HG03378 (cell line): ENCODE results near the gene EXOC3L2.

ENCODE experiments used
- ATAC-seq: cut with Tn5 transposase; IDR thresholded peaks from one replicate; pipeline ENCODE4 v1.9.1; 2021; ENCODE audit warnings: mild to moderate bottlenecking, moderate library complexity; ENCODE audit not compliant: unreplicated experiment

EXOC3L2 gene

DNA sequence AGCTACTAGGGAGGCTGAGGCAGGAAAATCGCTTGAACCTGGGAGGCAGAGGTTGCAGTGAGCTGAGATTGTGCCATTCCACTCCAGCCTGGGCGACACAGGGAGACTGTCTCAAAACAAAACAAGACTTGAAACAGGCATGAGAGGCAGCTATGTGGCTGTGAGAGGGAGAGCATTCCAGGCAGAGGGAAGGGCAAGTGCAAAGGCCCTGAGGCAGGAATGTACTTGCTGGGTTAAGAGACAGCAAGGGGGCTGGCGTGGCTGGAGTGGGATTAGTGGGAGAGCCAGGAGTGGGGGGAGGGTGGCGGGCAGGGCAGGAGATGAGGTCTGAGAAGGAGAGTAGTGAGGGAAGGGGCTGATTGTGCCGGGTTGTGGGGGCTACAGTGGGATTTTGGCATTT lies 21.3 kb downstream of the EXOC3L2 start:
- ATAC-seq, result no peak

- no peak for ATAC-seq
Observed at GRCh38 chr19:45222724-45223123, 22.5 kb downstream of the EXOC3L2 start.

DNA sequence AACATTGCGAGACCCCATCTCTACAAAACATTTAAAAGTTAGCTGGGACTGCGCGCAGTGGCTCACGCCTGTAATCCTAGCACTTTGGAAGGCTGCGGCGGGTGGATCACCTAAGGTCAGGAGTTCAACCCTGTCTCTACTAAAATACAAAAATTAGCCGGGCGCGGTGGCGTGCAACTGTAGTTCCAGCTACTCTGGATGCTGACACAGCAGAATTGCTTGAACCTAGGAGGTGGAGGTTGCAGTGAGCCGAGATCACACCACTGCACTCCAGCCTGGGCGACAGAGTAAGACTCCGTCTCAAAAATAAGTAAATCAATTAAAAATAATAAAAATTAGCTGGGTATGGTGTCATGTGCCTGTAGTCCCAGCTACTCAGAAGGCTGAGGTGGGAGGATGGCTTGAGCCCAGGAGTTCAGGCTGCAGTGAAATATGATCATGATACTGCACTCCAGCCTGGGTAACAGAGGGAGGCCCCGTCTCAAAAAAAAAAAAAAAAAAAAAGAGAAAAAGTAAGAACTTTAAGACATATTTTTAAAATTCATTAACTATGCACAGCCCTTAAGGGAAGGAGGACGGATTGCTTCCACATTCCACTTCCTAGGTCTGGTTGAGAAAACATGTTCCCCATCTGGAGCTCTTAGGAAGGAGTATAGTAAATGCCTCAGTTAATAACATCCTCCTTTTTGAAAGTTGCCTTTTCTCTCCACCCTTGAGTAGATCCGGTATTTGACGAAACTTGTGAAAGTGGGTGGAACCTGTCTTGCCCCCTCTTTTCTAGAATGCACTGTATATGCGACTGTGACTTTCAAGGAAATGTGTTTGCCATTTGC lies 26.1 kb downstream of the EXOC3L2 start:
- no peak for ATAC-seq

DNA sequence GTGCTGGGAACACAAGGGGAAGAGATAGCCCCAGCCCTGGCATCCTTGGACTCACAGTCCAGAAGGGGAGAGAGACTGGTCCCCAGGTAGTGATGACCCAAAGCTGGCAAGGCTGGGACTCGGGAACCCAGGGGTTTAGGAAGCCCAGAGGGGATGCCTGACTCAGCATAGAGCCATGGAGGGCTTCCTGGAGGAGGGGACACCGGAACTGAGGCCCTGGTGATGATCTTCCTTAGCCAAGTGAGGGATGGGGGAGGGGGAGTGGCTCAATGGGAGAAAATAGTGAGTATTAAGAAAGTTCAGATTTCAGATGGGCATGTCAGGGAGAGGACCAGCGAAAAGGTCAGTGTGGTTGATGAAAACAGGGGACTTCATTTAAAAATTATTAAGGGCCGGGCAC lies 26.8 kb downstream of the EXOC3L2 start:
- ATAC-seq, result no peak

- no peak for ATAC-seq
Observed at GRCh38 chr19:45217957-45218334, 27.3 kb downstream of the EXOC3L2 start.

DNA sequence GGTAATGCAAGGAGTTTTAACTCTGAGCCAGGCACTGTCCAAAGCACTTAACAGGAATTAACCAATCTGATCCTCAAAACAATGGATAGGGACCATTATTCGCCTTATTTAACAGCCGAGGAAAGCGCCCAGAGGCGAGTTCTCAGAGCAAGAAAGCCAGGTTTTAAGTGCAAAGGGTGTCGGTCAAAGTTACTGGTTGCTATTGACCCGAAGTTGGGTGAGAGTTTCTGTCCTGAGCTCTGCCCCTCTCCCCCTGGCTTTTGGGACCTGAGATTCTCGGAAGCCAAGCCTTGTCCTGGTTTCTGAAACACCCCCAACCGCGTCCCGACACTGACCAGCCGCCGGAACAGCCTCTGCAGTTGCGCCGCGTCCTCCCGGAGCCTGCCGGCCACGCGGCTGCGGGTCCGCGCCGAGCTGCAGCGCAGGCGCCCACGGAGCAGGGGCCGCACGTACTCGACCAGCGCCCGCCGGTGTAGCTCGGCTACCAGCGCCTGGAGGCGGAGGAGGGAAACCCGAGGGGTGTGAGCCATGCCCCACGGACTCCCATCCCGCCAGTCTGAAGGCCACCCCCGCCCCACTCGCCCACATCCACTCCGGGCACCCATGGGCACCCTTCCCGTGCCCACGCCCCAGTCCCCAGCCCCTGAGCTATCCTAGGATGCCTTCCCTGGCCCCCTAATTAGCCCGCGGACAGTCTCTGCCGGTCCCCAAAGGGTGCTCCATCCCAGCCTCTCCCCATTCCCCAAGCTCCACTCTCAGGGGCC lies 27.8 kb downstream of the EXOC3L2 start:
- ATAC-seq, result no peak

GRCh38 chr19:45216667-45217066 lies 28.5 kb downstream of the EXOC3L2 start:
- no peak for ATAC-seq

- ATAC-seq, result no peak
Observed at GRCh38 chr19:45215391-45216191, 29.6 kb downstream of the EXOC3L2 start.

- no peak for ATAC-seq
Observed at GRCh38 chr19:45213031-45213430, 32.2 kb downstream of the EXOC3L2 start.

GRCh38 chr19:45211751-45212381 lies 33.3 kb downstream of the EXOC3L2 start:
- no peak for ATAC-seq

DNA sequence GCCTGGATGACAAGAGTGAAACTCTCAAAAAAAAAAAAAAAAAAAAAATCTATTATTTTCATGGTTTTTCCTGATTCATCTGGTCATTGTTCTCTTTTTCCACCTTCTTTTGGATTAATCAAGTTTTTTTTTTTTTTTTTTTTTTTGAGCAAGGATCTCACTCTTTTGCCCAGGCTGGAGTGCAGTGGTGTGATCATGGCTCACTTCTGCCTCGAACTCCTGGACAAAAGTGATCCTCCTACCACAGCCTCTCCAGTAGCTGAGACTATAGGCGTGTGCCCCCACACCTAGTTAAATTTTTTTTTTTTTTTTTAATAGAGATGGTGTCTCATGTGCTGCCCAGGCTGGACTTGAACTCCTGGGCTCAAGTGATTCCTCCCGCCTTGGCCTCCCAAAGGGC lies 38.9 kb downstream of the EXOC3L2 start:
- ATAC-seq, result no peak

DNA sequence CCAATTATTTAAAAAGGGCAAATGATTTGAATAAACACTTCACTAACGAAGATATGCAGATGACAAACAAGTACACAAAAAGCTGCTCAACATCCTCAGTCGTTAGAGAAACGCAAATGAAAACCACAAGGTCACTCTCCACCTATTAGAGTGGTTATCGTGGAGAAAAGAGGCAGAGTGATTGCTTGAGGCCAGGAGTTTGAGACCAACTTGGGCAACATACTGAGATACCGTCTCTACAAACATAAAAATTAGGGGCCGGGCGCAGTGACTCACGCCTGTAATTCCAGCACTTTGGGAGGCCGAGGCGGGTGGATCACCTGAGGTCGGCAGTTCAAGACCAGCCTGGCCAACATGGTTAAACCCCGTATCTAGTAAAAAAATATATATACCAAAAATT lies 39.4 kb downstream of the EXOC3L2 start:
- no peak for ATAC-seq

- ATAC-seq, result no peak
Observed at GRCh38 chr19:45202637-45203036, 42.6 kb downstream of the EXOC3L2 start.

- ATAC-seq, result no peak
Observed at GRCh38 chr19:45200568-45200967, 44.6 kb downstream of the EXOC3L2 start.

- no peak for ATAC-seq
Observed at GRCh38 chr19:45195764-45196163, 49.4 kb downstream of the EXOC3L2 start.

GRCh38 chr19:45191375-45191774 lies 53.8 kb downstream of the EXOC3L2 start:
- no peak for ATAC-seq

DNA sequence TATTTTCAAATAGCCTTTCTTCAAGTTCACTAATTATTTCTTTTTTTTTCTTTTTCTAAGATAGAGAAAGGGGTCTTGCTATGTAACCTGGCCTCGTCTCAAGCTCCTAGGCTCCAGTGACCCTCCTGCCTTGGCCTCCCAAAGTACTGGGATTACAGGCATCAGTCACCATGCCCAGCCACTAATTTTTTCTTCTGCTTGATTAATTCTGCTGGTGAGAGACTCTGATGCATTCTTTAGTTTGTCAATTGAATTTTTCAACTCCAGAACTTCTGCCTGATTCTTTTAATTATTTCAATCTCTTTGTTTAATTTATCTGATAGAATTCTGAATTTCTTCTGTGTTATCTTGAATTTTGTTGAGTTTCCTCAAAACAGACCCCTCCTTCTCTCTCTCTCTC lies 55.2 kb downstream of the EXOC3L2 start:
- no peak for ATAC-seq

- no peak for ATAC-seq
Observed at GRCh38 chr19:45187421-45188100, 57.6 kb downstream of the EXOC3L2 start.

DNA sequence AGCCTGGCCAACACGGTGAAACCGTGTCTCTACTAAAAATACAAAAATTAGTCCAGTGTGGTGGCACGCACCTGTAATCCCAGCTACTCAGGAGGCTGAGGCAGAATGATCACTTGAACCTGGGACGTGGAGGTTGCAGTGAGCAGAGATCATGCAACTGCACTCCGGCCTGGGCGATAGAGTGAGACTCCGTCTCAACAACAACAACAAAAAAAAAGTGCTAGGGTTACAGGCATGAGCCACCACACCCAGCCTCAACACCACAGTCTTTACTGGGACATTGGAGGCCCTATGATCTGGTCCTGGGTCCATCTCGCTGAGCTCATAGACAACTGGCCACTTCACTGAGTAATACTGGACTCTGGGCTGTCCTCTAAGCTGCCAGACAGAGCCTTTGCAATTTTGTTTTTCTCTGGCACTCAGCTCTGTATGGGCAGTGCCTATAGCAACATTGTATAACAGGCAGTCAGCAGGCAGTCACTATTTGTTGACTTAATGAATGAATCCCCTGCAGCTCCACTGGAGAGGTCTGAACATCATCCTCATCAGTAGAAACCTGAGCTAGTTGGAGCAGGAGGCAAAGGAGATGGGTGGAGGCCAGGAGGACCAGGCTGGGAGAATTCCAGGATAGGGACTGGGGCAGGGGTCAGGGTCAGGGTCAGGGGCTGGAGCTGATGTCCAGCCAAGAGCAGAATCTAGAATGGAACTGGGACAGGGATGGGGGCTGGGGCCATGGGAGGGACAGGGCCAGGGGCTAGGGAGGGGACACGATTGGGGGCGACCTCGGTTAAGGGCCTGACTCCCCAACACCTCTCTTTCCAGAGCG lies 58.5 kb downstream of the EXOC3L2 start:
- no peak for ATAC-seq

GRCh38 chr19:45184115-45184514 lies 61.1 kb downstream of the EXOC3L2 start:
- no peak for ATAC-seq
